Pons (tissue), 1 donor: ENCODE data around the gene ZNF831.

Experiments used
- DNase-seq: peaks from one replicate; pipeline ENCODE4 v3.0.0-alpha.2; 2016; ENCODE audit warnings: low spot score

ZNF831 gene

GRCh38 chr20:59305908-59306655 is 142.5 kb downstream of the ZNF831 start:
- DNase-seq = no peak

- no peak for DNase-seq
Measured at GRCh38 chr20:59307270-59307669, 143.6 kb downstream of the ZNF831 start.
